Glutamatergic neuron (in vitro differentiated cells): ENCODE results near the gene PLPPR3. TPM values are rescaled to one million over a fixed set of nuclear protein-coding genes. Genes with fewer than 3 reads are reported as not detected.

Experiments used
- DNase-seq: peaks from one replicate; pipeline ENCODE4 v3.0.0; 2022
- H3K27ac Mint-ChIP-seq: one replicate; pipeline ENCODE4 v1.8.0; 2020; ENCODE audit warnings: mild to moderate bottlenecking, mixed read lengths, inconsistent platforms; ENCODE audit not compliant: unreplicated experiment
- H3K27me3 Mint-ChIP-seq: one replicate; pipeline ENCODE4 v1.8.0; 2020; ENCODE audit warnings: mild to moderate bottlenecking, moderate library complexity, mixed read lengths, inconsistent platforms; ENCODE audit not compliant: unreplicated experiment
- H3K36me3 Mint-ChIP-seq: one replicate; pipeline ENCODE4 v1.8.0; 2020; ENCODE audit warnings: mild to moderate bottlenecking, mixed read lengths, inconsistent platforms; ENCODE audit not compliant: unreplicated experiment
- H3K4me1 Mint-ChIP-seq: one replicate; pipeline ENCODE4 v1.8.0; 2020; ENCODE audit warnings: mild to moderate bottlenecking, low read depth, mixed read lengths, inconsistent platforms; ENCODE audit not compliant: unreplicated experiment
- H3K4me3 Mint-ChIP-seq: one replicate; pipeline ENCODE4 v1.8.0; 2020; ENCODE audit warnings: mild to moderate bottlenecking, mixed read lengths, inconsistent platforms; ENCODE audit not compliant: unreplicated experiment
- H3K9me3 Mint-ChIP-seq: one replicate; pipeline ENCODE4 v1.8.0; 2020; ENCODE audit warnings: mild to moderate bottlenecking, moderate library complexity, mixed read lengths, inconsistent platforms; ENCODE audit not compliant: unreplicated experiment
- total RNA-seq: library from RNA; stranded (reverse); fragmentation: NEBNext Ultra II Directional; extraction: Animal tissue kit (Norgen Biotek cat#: 25700); gene quantifications from one replicate; pipeline ENCODE4 v1.2.1, GENCODE V29; 2021; ENCODE audit not compliant: unreplicated experiment
- TF ChIP-seq, protein P1 (sequence below): fragments of 200-600 bp; sonication (generic); IDR thresholded peaks from one replicate; pipeline ENCODE4 v1.5.0; 2021; ENCODE audit not compliant: partially characterized antibody, unreplicated experiment

PLPPR3 gene
- total RNA-seq, 1 donor from 2014 or later = 392 TPM

DNA sequence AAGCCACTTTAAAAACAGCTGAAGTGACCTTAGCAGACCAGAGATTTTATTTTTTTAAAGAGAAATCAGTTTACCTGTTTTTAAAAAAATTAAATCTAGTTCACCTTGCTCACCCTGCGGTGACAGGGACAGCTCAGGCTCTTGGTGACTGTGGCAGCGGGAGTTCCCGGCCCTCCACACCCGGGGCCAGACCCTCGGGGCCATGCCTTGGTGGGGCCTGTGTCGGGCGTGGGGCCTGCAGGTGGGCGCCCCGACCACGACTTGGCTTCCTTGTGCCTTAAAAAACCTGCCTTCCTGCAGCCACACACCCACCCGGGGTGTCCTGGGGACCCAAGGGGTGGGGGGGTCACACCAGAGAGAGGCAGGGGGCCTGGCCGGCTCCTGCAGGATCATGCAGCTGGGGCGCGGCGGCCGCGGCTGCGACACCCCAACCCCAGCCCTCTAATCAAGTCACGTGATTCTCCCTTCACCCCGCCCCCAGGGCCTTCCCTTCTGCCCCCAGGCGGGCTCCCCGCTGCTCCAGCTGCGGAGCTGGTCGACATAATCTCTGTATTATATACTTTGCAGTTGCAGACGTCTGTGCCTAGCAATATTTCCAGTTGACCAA lies 10.8 kb downstream of the PLPPR3 start:
- H3K4me3 Mint-ChIP-seq = no peak overlapping the region
- TF ChIP-seq, protein P1, sequence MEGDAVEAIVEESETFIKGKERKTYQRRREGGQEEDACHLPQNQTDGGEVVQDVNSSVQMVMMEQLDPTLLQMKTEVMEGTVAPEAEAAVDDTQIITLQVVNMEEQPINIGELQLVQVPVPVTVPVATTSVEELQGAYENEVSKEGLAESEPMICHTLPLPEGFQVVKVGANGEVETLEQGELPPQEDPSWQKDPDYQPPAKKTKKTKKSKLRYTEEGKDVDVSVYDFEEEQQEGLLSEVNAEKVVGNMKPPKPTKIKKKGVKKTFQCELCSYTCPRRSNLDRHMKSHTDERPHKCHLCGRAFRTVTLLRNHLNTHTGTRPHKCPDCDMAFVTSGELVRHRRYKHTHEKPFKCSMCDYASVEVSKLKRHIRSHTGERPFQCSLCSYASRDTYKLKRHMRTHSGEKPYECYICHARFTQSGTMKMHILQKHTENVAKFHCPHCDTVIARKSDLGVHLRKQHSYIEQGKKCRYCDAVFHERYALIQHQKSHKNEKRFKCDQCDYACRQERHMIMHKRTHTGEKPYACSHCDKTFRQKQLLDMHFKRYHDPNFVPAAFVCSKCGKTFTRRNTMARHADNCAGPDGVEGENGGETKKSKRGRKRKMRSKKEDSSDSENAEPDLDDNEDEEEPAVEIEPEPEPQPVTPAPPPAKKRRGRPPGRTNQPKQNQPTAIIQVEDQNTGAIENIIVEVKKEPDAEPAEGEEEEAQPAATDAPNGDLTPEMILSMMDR = no peak
- DNase-seq = no peak
- peaks cover 5% of the 10 kb centered on the region for H3K4me1 Mint-ChIP-seq
- peaks cover 32% of the 10 kb centered on the region for H3K27me3 Mint-ChIP-seq
- H3K36me3 Mint-ChIP-seq = peaks cover 11% of the 10 kb centered on the region
- H3K27ac Mint-ChIP-seq = no peak overlapping the region
- H3K9me3 Mint-ChIP-seq = peaks cover 31% of the 10 kb centered on the region

DNA sequence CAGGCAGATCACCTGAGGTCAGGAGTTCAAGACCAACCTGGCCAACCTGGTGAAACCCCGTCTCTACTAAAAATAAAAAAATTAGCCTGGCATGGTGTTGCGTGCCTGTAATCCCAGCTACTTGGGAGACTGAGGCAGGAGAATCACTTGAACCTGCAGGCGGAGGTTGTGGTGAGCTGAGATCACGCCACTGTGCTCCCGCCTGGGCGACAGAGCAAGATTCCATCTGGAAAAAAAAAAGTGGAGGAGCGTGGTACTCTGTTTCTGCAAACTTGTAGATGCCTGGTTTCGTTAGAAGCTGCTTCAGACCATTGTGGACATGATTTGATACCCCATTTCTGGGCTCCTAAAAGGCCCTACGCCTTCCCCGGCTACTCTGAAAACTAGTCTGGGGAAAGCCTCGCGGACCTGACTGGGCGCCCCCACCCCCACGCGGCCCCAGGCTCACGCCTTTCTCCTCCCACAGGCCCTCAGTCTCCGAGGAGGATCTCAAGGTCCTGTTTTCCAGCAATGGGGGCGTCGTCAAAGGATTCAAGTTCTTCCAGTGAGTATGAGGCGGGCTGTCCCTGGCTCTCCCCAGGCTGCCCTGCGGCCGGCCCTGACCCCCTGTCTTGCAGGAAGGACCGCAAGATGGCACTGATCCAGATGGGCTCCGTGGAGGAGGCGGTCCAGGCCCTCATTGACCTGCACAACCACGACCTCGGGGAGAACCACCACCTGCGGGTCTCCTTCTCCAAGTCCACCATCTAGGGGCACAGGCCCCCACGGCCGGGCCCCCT lies 11.5 kb downstream of the PLPPR3 start:
- H3K36me3 Mint-ChIP-seq = peaks cover 7% of the 10 kb centered on the region
- TF ChIP-seq, protein P1 = no peak
- H3K27ac Mint-ChIP-seq = no peak overlapping the region
- H3K9me3 Mint-ChIP-seq = peaks cover 27% of the 10 kb centered on the region
- peaks cover 32% of the 10 kb centered on the region for H3K27me3 Mint-ChIP-seq
- H3K4me3 Mint-ChIP-seq = no peak overlapping the region
- no peak for DNase-seq
- H3K4me1 Mint-ChIP-seq = peaks cover 5% of the 10 kb centered on the region

DNA sequence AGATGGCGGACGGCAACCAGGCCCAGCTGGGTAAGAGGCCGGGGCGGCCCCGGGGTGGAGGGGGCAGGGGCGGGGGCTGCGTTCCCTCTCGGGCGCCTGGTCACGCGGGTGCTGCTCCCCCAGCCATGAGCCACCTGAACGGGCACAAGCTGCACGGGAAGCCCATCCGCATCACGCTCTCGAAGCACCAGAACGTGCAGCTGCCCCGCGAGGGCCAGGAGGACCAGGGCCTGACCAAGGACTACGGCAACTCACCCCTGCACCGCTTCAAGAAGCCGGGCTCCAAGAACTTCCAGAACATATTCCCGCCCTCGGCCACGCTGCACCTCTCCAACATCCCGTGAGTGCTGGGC lies 13.4 kb downstream of the PLPPR3 start:
- DNase-seq = no peak
- TF ChIP-seq, protein P1 = no peak
- Mint-ChIP-seq H3K27ac (no peak overlapping the region), H3K4me3 (no peak overlapping the region), H3K36me3 (peaks cover 7% of the 10 kb centered on the region), H3K9me3 (peaks cover 23% of the 10 kb centered on the region), H3K27me3 (peaks cover 27% of the 10 kb centered on the region), H3K4me1 (peaks cover 5% of the 10 kb centered on the region)

DNA sequence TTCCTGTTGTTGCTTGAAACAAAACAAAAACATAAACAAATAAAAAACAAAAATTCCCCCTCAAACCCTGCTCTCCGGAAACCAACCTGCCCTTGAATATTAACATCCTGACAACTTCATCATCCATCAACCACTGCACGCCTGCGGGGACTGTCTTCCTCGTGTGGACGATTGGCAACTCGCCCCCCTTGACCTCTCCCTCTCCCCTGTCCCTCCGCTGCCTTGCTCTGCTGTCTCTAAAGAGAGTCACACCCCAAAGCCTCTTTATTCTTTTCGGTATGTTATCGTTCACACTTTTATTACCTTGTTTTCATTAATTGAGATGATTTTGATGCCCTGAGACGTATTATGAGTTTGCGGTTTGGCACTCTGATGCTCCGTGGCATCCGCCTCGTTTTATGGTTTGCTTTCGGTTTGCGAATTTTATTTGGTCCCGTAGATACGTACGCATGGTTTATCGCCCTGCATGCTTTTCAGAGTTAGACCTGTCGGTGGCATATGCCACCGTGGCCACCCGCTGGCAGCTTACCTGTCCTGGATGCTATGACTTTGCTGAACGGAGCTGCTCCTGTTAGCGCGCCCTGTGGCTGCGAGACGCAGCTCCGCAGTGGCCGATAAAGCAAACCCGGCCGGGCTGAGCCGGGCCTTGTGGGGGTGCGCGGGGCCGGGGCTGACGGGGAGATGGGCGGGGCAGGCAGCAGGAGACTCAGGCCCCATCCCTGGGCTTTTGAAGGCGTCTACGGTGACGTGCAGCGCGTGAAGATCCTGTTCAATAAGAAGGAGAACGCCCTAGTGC lies 13.9 kb downstream of the PLPPR3 start:
- H3K36me3 Mint-ChIP-seq = peaks cover 7% of the 10 kb centered on the region
- TF ChIP-seq, protein P1 = no peak
- H3K27me3 Mint-ChIP-seq = peaks cover 27% of the 10 kb centered on the region
- DNase-seq = no peak
- peaks cover 23% of the 10 kb centered on the region for H3K9me3 Mint-ChIP-seq
- H3K4me3 Mint-ChIP-seq = peak overlapping the region; percentile 63
- H3K4me1 Mint-ChIP-seq = peaks cover 5% of the 10 kb centered on the region
- peak overlapping the region; percentile 66 for H3K27ac Mint-ChIP-seq
